Measurements from ENCODE around the gene RTN4R. TPM values are rescaled to one million over a fixed set of nuclear protein-coding genes. Genes with fewer than 3 reads are reported as not detected.
A peak's percentile ranks its signal among the peaks of the same experiment; 100 is the strongest.

Gene RTN4R
- total RNA-seq, 1 experiment from 2014 or later, result 39.2 TPM

DNA sequence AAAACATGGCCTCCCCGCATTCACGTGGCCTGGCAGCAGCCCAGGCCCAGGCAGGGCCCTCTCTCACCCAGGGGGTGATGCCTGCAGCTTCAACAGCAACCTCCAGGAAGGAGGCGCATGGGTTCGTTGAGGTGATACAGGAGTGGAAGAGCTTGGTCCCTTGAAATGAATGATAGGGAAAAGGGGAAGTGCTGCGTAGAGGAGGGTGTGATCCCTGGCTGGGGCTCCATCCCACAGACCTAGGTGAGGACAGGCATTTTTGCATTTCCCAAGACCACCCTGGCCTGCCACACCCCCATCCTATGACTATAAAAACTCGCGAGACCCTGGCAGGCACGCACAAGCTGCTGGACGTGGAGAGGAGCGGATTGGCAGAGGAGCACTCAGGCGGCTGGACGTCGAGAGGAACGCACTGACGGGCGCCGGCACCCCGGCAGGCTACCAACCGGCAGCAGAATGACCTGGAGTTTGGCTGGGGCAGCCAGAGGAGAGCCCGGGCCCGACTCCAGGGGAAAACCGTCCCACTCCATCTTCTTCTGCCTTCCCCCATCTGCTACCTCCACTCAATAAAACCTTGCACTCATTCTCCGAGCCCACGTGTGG is 32.6 kb downstream of the RTN4R start:
- in situ Hi-C loops (cut with HindIII; ENCODE audit: low sequenced_read_pairs), result no loop called here

DNA sequence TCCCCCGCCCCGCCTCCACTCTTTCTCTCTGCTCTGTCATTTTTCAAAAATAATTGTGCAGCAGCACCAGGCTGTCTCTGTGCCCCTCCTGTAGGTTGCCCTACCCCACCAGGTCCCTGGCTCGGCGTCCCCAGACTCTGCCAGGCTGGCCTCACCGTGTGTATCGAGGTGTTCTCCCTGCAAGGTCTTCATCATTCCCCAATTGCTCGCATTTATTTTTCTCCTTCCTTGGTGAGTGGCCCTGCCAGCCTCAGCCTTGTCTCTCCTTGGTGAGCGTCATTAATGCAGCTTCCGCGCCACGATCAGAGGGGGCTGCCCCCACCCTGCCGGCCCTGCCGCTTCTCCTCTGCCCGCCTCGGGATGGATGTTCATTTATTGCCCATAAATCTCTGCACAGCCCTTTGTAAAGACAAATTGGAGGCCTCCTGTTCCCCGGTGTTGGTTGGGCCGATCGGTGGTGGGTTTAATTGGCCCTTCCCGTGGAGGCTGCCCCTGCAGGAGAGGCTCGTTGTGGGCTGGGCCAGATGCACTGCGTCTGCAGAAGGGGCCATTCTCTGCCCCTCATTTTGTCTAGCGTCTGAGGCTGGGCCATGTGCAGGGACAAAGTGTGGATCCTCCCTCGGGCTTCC is 33.2 kb downstream of the RTN4R start:
- DNase-seq (ENCODE audit: low spot score), result no peak
- in situ Hi-C loops (cut with HindIII; ENCODE audit: low sequenced_read_pairs), result no loop called here

More for the DNA sequence above, 32.6 kb downstream of the RTN4R start:
- DNase-seq (ENCODE audit: low spot score), result peak; percentile 76

DNA sequence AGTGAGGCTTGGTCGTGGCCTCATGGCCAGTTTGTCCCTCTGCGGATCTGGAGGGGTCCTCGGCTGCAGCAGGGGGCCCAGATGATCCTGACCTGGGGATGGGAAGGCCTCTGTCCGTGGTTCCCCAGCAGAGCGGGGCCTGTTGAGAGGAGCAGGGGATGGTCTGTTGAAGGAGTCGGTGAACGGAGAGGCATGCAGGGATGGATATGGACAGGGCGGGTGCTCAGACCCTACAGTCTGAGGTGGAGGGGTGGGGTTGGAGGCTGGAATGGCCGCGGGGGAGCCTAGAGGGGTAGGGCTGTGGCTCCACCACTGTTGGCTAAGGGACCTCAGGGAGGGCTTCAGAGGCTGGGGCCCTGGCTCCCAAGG is 33.8 kb downstream of the RTN4R start:
- in situ Hi-C loops (cut with HindIII; ENCODE audit: low sequenced_read_pairs), result no loop called here
- DNase-seq (ENCODE audit: low spot score), result no peak

DNA sequence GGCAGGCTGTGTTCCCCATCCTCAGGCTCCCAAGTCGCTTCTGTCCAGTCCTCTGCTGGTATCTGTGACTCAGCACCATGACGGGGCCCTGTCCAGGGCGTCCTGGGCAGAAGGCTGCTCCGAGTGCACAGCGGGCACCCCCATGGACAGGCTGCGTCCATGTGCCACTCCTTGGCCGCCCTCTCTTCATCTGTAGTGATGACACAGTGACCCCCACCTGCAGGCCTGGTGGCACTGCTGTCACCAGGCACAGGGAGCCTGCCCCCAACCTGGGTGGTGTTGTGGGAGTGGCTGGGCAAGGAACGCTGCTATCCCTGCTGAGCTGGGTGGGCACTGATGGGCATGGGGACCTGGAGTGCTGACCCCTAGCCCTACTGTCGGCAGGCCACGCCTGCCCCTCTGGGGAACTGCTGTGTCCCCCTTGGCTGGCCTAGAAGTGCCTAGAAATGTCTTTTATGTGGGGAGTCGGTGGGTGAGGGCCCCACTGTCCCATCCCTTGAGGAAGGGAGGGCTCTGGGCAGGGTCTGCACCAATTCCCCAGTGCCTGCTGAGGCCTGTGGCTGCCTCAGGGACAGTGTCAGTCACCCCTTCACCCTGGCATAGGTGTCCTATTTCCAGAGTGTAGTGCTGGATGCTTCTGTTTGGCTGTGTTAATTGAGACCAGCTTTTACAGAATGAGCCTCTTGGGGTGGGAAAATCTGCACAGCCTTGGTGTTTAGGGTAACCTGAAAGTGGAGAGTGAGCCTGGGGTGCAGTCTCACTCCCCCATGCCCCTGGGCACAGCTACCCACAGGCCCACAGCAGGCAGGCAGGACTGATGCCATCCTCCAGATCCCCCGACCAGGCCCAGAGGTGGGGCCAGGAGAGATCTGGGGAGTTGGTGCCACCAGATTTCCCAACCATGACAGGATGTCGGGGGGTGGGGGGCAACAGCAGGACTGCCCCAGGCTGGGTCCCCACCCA is 34.5 kb downstream of the RTN4R start:
- no peak for DNase-seq (ENCODE audit: low spot score)
- in situ Hi-C loops (cut with HindIII; ENCODE audit: low sequenced_read_pairs), result no loop called here

DNA sequence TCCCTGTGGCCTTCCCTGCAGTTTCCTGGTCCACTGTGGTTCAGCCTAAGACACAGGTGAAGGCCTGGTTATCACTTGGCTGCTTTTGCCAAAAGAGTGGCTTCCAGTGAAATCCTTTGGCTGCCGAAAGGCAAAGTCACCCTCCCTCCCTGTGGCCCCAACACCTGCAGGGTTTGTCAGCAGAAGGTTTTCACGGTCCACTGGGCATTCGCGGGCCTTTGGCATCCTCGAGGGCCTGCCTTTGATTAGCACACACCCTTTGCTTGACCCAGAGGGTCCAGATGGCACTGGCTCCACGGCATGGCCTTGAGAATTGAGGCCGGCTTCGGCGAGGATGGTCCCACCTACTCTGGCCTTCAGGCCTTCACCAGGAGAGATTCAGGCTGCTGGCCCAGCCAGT is 35.3 kb downstream of the RTN4R start:
- in situ Hi-C loops (cut with HindIII; ENCODE audit: low sequenced_read_pairs), result no loop called here

DNA sequence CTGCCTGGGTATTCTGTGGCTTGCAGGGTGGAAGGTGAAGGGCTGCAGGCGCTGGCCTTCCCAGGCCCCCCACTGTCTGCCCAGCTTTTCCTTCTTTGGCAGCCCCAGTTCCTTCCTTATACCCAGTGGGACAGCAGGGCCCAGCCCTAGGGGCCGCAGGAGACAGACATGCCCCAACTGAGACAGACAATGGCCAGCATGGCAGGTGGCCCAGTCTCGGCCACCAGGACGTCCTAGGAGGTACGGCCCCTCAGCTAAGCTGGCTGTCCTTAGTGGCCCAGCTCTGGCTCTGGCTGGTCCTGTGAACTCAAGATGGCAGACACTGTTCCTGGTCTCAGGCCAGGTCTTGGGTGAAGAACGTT is 35.9 kb downstream of the RTN4R start:
- DNase-seq (ENCODE audit: low spot score), result no peak
- in situ Hi-C loops (cut with HindIII; ENCODE audit: low sequenced_read_pairs), result no loop called here

More for the DNA sequence above, 35.3 kb downstream of the RTN4R start:
- no peak for DNase-seq (ENCODE audit: low spot score)

DNA sequence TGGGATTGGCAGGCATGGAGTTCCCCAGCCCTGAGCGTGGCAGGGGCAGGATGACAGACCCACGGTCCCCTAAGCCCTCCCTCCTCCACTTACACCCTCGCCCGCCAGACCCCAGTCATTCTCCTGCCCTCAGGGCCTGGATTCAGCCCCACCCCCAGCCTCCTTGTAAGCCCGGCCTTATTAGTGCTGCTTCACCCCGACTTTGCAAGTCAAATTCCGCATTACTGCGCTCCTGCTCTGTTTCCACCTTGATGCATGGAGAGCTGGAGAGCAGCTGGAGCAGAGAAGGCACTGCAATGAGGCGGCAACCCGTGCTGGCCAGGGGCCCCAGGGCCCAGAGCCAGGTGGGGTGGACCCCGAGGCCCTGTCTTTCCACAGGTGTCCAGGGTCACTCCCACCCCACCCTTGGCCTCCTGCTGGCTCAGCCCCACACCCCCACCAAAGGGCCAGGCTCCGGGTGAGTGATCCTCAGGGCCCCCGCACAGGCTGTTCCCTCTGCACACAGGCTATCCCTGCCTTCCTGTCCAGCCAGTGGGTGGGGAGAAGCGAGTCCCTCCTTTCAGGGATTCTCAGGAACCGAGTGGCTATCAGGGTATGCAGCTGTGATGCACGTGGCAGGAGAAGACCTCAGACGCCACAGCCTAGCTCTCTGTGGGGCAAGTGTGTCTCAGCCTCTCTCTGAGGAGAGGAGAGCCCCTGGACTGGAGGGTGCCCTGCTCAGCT is 36.4 kb downstream of the RTN4R start:
- in situ Hi-C loops (cut with HindIII; ENCODE audit: low sequenced_read_pairs), result no loop called here
- DNase-seq (ENCODE audit: low spot score), result no peak

DNA sequence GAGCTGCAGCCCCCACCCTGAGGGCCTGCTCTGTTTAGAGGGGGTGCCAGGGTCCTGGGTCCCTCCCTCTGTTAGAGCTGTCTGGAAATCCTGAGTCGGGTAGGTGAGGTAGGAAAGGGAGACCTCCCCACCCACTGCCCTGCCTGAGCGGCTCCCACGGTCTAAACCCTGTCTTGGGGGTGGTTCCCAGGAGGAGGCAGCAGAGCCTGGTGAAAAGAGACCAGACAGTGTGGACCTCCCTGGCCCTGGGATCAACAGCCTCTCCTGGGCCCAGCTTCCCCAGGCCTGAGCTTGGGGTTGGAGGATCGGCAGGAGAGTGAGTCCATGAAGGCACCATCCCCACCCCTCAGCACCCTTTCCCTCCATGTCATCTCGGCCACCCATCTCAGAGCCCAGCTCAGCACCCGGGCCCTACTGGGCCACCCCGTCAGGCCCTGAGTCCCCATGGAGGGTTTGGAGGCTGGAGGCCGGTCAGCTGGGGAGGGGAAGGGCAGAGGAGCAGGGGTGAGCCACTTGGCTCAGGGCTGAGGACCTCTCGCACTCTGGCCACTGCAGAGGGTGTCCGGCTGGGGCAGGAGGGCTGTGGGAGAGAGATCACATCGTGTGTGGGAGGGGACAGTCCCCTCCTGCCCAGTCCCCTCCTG is 37.2 kb downstream of the RTN4R start:
- in situ Hi-C loops (cut with HindIII; ENCODE audit: low sequenced_read_pairs), result no loop called here

DNA sequence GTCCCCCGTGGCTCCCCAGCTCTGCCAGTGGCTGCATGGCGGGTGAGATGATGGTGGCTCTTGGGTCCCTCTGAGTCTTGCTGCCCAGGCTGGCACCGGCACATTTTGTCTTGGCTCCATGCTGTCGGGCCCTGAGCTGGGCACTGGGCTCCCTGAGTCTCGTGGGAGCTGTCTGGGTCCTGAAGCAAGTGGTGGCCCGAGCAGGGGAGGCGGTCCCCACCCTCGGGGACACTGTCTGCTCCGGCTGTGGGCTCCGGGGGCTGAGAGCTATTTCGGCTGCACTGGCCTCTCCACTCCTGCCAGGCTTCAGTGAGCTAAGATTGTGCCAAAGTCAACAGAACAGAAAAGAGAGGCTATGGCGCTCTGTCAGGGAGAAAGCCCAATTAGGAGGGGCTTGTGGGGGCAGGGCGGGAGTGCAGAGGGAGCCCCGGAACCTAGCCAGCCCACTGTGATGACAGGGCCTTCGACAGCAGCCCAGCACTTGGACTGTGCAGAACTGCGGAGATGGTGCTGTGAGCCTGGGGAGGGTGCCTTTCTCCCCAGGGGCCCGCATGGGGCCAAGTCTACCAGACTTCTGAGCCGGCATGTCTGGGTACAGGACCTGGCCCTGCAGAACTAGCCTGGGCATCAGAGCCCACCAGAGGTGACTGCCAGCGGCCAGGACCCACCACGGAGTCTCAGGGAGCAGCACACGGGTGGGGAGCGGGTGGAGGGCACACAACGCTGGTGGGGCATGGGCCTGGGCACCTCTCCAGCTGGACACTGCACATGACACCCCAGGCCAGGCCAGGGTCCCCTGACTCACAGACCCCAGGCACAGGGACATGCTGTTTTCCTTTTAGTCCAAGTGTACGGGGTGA is 38.0 kb downstream of the RTN4R start:
- DNase-seq (ENCODE audit: low spot score), result no peak
- in situ Hi-C loops (cut with HindIII; ENCODE audit: low sequenced_read_pairs), result no loop called here

More for the DNA sequence above, 37.2 kb downstream of the RTN4R start:
- DNase-seq (ENCODE audit: low spot score), result no peak

DNA sequence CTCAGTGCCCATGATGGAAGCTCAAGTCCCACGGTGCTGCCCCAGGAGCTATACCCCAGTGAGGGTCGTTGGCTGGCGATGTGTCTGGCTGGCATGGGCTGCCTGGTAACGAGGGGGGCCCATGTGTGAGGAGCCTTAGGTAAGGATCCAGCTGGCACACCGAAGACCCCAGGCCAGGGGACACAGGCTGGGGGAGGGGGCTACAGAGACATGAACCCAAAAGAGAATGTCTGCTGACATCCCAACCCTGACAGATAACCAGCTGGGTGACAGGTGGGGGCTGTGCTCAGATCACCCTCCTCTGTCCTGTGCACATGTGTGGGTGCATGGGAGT is 39.2 kb downstream of the RTN4R start:
- in situ Hi-C loops (cut with HindIII; ENCODE audit: low sequenced_read_pairs), result no loop called here
- DNase-seq (ENCODE audit: low spot score), result no peak

DNA sequence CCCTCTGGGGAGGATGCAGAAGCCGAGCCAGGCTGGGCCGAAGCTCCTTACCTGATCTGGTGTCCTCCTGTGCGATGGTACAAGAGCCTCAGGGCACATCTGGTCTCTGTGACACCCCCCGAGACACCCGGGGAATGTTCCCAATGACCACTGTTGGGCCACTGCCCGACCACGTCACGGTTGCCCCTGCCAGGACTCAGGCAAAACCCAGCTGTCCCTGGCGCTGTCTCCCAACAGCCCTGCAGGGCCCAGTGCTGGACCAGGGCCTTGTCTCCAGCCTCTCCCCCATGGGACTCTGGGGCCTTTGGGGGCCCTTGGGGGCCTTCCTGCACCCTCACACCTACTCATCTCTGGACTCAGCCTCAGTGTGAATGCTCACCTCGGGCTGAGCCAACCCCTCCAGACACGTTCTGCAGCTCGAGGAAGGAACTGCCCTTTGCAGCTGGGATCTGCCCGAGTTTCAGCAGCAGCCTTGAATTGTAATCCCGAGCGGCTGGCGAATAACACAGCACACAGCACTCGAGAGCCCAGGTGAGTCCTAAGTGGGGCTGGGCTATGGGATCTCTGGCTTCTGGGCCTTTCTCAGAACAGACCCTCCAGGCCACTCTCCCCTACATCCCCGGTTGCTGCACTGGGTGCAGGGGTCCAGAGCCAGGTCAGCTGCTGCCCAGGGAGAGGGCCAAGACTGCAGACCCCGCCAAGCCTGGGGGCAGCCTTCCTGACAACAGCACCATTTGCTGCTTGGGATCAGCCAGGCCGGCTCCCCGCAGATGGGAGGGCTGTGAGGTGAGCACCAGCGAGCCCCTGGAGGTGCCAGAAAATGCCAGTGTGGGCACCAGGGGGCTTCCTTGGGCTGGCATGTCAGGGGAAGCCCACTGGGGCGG is 39.8 kb downstream of the RTN4R start:
- no peak for DNase-seq (ENCODE audit: low spot score)
- in situ Hi-C loops (cut with HindIII; ENCODE audit: low sequenced_read_pairs), result no loop called here

DNA sequence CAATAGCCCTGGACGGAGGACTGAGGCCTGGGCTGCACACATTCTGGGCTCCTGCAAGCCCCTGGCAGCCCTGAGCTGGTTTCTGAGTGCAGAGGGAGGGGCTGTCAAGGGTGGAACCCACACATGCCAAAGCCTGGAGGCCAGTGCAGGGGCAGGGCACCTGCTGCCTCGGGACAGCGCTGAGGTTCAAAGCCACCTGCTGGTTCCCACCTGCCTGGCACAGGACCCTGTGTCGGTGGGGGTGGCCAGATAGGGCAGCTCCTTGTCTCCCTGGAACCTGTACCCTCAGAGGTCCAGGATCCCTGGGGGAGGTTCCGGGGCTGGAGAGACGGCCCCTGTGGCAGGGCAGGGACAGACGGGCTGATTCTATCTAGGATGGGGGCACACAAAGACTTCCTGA is 40.8 kb downstream of the RTN4R start:
- no peak for DNase-seq (ENCODE audit: low spot score)

DNA sequence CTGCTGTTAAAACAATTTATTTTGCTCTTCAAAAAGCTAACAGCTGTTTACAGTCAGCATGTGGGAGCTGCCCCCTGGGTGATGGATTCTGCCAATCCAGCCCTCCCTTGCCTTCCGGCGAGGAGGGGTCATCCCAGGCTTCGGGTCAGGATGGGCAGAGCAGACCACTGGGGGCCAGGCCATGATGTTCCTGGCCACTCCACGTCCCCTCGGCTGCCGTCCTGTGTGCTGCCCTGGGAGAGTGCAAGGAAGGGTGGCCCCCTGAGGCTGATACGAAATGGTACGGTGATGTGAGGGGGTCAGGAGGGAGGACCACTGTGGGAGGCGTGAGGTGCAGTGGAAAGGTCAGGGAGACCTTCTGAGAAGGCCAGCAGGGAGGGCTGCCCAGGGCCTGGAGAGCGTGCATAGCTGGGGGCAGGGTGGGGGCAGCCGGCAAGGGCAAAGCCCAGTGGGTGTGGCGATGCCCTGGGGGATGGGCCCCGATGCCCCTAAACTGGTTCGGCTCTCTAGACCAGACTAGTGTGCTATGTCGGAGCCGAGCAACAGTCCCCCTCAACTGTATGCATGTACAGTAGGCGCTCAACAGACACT is 41.3 kb downstream of the RTN4R start:
- in situ Hi-C loops (cut with HindIII; ENCODE audit: low sequenced_read_pairs), result no loop called here
- no peak for DNase-seq (ENCODE audit: low spot score)

More for the DNA sequence above, 40.8 kb downstream of the RTN4R start:
- in situ Hi-C loops (cut with HindIII; ENCODE audit: low sequenced_read_pairs), result no loop called here

DNA sequence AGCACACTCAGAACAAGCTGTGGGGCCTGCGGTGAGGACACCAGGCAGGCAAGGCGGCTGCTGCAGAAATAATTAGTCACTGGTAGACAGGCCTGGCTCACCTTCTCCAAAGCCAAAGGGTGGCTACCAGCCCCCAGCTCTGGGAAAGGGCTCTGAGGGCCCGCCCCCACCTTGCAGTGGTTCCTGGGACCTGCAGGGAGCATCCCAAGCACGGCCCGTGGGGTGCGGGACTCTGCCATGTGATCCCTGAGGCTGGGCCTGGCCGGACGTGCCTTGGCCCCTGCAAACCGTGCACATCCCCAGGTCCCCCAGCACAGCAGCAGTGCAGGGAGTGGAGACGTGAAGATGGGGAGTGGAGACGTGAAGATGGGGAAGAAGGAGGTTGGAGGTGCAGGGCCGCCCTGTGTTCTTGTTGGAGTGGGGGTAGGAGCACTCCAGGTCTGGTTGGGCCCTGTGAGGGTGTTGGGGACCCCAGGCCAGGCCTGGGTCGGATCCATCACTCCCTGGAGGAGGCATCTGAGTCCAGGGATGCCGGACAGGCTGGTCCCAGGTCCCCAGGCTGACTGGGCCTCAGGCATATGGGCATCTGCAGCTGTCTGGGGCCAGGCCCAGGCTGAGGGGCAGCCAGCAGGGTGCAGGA is 41.9 kb downstream of the RTN4R start:
- DNase-seq (ENCODE audit: low spot score), result no peak
- in situ Hi-C loops (cut with HindIII; ENCODE audit: low sequenced_read_pairs), result no loop called here

DNA sequence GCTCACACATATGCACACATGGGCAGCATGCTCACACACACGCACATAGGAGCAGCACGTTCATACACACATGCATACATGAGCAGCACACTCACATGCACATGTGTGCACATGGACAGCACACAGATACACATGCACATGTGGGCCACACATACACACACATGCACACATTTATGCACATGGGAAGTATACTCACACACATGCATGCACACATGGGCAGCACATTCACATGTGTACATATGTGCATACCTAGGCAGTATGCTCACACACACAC is 42.5 kb downstream of the RTN4R start:
- in situ Hi-C loops (cut with HindIII; ENCODE audit: low sequenced_read_pairs), result no loop called here
- no peak for DNase-seq (ENCODE audit: low spot score)

DNA sequence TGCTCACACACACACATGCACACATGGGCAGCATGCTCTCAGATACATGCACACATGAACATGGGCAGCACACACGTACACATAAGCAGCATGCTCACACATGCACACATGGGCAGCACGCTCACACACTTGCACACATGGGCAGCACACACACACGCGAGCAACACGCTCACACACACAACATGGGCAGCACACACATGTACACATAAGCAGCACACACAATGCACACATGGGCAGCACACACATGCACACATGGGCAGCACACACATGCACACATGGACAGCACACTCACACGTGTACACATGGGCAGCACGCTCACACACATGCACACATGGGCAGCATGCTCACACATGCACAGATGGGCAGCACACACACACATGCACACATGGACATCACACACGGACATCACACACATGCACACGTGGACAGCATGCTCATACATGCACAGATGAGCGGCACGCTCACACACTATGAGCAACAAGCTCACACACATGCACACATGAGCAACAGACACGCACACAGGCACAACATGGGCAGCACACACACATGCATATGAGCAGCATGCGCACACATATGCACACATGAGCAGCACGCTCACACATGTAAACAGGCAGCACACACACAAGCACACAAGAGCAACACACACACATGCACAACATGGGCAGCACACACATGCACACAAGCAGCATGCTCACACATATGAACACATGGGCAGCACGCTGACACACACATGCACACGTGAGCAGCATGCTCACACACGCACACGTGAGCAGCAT is 43.0 kb downstream of the RTN4R start:
- DNase-seq (ENCODE audit: low spot score), result no peak
- in situ Hi-C loops (cut with HindIII; ENCODE audit: low sequenced_read_pairs), result no loop called here

All from G401 (cell line).